ENCODE data around the gene SPTAN1. TPM values are rescaled to one million over a fixed set of nuclear protein-coding genes. Genes with fewer than 3 reads are reported as not detected.

The SPTAN1 gene
- total RNA-seq, 1 donor from 2014 or later = 442 TPM

GRCh38 chr9:128651798-128652197 lies 99.4 kb downstream of the SPTAN1 start:
- no peak for TF ChIP-seq CTCF (IDR thresholded peaks at IDR 0.05; ENCODE audit: unreplicated experiment)
- Mint-ChIP-seq H3K27me3 (ENCODE audit: low read depth) (no peaks in the 10 kb centered on the region), H3K9me3 (no peaks in the 10 kb centered on the region), H3K4me3 (no peak overlapping the region), H3K36me3 (peaks cover 4% of the 10 kb centered on the region), H3K27ac (no peak overlapping the region), H3K4me1 (no peaks in the 10 kb centered on the region)
- DNase-seq (ENCODE audit: low spot score in 2 of 2, unreplicated experiment in 2 of 2) = no peak

- Mint-ChIP-seq H3K4me3 (peak overlapping the region; percentile 4), H3K4me1 (peaks cover 4% of the 10 kb centered on the region), H3K27ac (no peak overlapping the region), H3K9me3 (no peaks in the 10 kb centered on the region), H3K27me3 (ENCODE audit: low read depth) (no peaks in the 10 kb centered on the region), H3K36me3 (peaks cover 2% of the 10 kb centered on the region)
- no peak for DNase-seq (ENCODE audit: low spot score in 2 of 2, unreplicated experiment in 2 of 2)
- no peak for TF ChIP-seq CTCF (IDR thresholded peaks at IDR 0.05; ENCODE audit: unreplicated experiment)
Measured at GRCh38 chr9:128653908-128654307, 101.5 kb downstream of the SPTAN1 start.

GRCh38 chr9:128654481-128654880 lies 102.1 kb downstream of the SPTAN1 start:
- DNase-seq (ENCODE audit: low spot score in 2 of 2, unreplicated experiment in 2 of 2) = no peak
- H3K4me3 Mint-ChIP-seq = peak overlapping the region; percentile 48
- no peak for TF ChIP-seq CTCF (IDR thresholded peaks at IDR 0.05; ENCODE audit: unreplicated experiment)
- peaks cover 2% of the 10 kb centered on the region for H3K36me3 Mint-ChIP-seq
- no peaks in the 10 kb centered on the region for H3K27me3 Mint-ChIP-seq (ENCODE audit: low read depth)
- no peaks in the 10 kb centered on the region for H3K9me3 Mint-ChIP-seq
- H3K27ac Mint-ChIP-seq = peak overlapping the region; percentile 57
- H3K4me1 Mint-ChIP-seq = peaks cover 4% of the 10 kb centered on the region

- peak; percentile 92 to 94 for DNase-seq (ENCODE audit: low spot score in 2 of 2, unreplicated experiment in 2 of 2)
- H3K27me3 Mint-ChIP-seq (ENCODE audit: low read depth) = no peaks in the 10 kb centered on the region
- no peaks in the 10 kb centered on the region for H3K9me3 Mint-ChIP-seq
- peaks cover 4% of the 10 kb centered on the region for H3K4me1 Mint-ChIP-seq
- peaks cover 2% of the 10 kb centered on the region for H3K36me3 Mint-ChIP-seq
- peak within 1 kb of the TSS; percentile 89 for H3K4me3 Mint-ChIP-seq
- H3K27ac Mint-ChIP-seq = peak within 1 kb of the TSS; percentile 100
- no peak for TF ChIP-seq CTCF (IDR thresholded peaks at IDR 0.05; ENCODE audit: unreplicated experiment)
Measured at GRCh38 chr9:128656416-128657343, 104.3 kb downstream of the SPTAN1 start, which contains the start of gene DYNC2I2. Gene DYNC2I2, minus strand, starts transcription at chr9:128656847. Its CDS starts 121 bp downstream, at chr9:128656726.

GRCh38 chr9:128657344-128657704 lies 104.9 kb downstream of the SPTAN1 start:
- peak overlapping the region; percentile 89 for H3K4me3 Mint-ChIP-seq
- TF ChIP-seq CTCF (IDR thresholded peaks at IDR 0.05; ENCODE audit: unreplicated experiment) = no peak
- H3K27ac Mint-ChIP-seq = peak overlapping the region; percentile 100
- H3K36me3 Mint-ChIP-seq = peaks cover 2% of the 10 kb centered on the region
- H3K9me3 Mint-ChIP-seq = no peaks in the 10 kb centered on the region
- H3K4me1 Mint-ChIP-seq = peaks cover 4% of the 10 kb centered on the region
- no peak for DNase-seq (ENCODE audit: low spot score in 2 of 2, unreplicated experiment in 2 of 2)
- H3K27me3 Mint-ChIP-seq (ENCODE audit: low read depth) = no peaks in the 10 kb centered on the region
